Cardiac ventricle fibroblast (primary cell): Measurements from ENCODE around the gene C20orf144. TPM values are rescaled to one million over a fixed set of nuclear protein-coding genes. Genes with fewer than 3 reads are reported as not detected.

Source experiments
- total RNA-seq: library from RNA; depleted of rRNA; stranded (reverse); fragments of >200 nt; gene quantifications from 2 replicates; pipeline ENCODE4 v1.2.3, GENCODE V29; 2015

C20orf144 gene
- total RNA-seq = not detected in 2 replicates

DNA sequence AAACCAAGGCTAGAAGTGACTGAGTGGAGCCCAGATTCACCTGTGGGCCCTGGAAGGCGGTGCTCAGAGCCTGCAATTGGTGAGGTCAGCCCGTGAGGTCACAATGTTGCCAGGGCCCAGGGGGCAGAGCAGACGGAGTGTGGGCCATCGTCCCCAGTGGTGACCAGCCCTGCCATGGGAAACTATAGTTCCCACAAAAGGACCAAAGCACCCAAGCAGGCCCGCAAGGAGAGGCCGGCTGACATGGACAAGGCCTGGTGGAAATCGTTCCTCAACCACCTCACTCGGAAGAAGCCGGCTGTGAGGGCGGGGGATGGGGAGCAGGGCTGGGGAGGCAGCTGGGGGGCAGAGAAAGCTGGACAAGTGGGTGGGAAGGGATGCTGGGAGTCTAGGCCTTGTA is at the start of gene C20orf144:
Gene C20orf144, plus strand, starts transcription at position 156 of the 400 bp plus-strand sequence. Its CDS starts 19 bp downstream, at position 175.

DNA sequence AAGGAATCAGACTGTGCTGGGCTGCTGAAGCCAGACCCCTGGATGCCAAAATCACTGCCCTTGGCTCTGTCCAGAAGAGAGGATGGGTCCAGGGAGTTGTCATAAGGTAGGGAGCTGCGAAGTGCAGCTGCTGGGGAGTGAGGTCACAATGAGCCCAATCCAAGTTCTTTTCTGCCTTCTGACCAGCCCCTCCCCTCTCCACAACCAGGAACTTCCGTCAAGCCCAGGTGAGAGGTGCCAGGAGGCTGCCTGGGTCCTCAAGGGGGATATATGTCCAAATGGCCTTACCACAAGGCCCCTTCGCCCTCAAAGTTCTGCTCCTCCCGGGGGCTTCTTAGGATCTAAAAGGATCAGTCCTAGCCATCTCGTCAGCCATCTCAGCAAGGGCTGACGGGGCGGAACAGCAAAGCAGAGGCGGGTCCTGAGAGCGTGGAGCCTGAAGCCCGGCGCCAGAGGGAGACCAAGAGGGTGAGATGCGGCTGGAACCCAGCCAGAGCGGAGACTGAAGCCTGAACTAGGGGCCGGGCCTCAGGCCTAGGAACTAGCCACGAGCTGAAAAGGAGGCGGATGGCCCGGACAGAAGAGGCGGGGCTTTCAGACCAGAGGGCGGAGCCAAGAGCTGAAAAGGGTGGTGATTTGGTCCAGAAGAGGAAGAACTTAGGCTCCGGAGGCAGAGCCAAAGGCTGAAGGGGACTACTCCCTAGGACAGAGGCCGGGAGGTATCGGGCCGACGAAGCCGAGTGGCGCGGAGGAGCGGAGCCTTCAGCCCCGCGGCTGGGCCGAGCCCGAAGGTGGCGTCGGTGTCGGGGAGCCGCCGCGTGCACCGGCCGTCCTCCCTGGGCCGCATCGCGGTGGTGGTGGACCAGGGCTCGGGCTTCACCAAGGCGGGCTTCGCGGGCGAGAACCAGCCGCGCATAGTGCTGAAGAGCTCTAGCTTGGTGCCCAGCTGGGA is 4.4 kb downstream of the C20orf144 start, which contains the start of gene ACTL10:
Gene ACTL10, plus strand, starts transcription at position 651 of the 952 bp plus-strand sequence. CDS start 555 bp downstream, outside the sequence.

DNA sequence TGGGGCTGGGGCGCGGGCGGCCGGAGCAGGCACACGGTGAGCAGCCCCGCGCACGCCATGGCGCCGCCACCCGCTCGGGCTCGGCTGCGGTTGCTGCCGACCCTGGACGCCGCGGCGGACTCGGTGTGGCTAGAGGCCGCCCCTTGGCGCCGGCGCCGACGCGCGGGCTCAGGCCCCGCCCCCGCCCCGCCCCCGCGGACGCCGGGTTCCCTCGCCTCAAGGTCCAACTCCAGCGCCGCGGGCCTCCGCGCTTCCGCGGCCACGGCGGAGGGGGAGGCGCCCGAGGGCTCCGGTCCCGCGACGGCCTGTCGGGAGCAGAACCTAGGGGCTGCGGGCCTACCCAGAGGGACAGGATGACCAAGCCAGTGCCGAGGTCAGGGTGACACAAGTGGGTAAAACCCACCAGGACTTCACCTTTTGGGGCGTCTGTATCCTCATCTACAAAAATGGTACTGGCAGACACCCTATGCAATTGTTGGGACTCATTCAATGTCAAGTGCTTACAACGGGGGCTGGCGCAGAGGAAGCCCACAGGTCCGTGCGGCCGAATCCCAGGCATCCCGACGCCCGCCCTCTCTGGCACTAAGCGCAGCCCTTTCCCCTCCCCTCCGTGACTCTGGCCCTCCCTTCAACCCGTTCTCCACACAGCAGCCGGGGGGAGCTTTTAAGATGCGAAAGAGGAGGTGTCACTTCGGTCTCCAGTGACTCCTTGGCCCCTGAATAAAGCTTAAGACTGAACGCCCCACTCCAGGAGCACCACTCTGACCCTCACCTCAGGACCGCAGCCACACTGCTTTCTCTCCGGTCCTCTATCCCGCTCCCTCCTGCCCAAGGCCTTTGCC is 12.4 kb downstream of the C20orf144 start, which contains the start of gene NECAB3:
Gene NECAB3, minus strand, starts transcription at position 135 of the 842 bp plus-strand sequence. Its CDS starts 76 bp downstream, at position 59.

DNA sequence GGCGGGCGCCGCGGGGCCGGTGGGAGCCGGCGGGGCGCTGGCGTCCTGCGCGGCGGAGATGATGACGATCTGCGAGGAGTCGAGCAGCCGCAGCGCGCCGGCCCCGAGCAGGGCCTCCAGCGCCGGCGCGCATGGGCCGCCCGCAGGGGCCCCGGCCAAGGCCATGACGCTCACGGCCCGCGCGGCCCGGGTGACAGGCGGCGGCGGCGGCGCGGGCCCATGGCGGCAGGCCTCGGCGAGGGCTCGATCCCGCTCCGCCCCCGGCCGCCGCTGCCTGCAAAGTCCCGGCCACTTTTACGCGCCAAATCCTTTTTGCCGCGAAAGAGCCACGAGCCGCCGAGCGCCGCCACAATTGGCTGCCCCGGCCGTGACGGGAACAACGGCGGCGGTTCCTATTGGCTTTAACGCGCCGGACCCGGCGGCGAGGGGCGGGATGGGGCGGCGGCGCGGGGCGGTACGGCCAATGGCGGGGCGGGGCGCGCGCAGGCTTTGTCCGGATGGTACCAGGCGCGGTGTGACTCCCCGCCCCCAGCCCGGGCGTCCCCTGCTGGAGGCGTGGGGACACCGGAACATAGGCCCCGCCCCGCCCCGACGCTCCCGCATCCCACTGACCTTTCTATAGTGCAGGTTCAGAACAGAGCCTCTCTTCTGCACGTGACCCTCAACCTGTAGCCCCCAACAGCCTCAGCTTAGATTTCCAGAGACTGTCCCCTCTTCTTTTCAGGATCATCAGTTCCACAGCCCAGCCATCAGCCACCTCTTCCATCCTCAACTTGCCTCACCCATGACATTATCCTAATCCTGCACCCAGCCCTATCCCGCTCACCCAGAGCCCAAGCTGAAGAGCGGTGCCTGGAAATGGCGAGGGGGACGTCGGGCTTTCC is 24.2 kb downstream of the C20orf144 start, which contains the start of gene E2F1:
Gene E2F1, minus strand, starts transcription at position 286 of the 884 bp plus-strand sequence. Its CDS starts 121 bp downstream, at position 165.

Other genes starting within 250 kb of the C20orf144 start
- gene SNTA1, start 218.6 kb upstream of the C20orf144 start, total RNA-seq = 13.8 and 15.4 TPM in 2 replicates
- 7.4 and 8.9 TPM in 2 replicates for gene CBFA2T2, start 172.2 kb upstream of the C20orf144 start, total RNA-seq
- gene ACTL10, start 4.6 kb downstream of the C20orf144 start, total RNA-seq = 2.1 and 2.2 TPM in 2 replicates
- 27.5 and 29.7 TPM in 2 replicates for gene NECAB3, start 12.1 kb downstream of the C20orf144 start, total RNA-seq
- 1.3 and 2.6 TPM in 2 replicates for gene E2F1, start 24.1 kb downstream of the C20orf144 start, total RNA-seq
- gene PXMP4, start 58.0 kb downstream of the C20orf144 start, total RNA-seq = 4.5 and 8.8 TPM in 2 replicates
- gene ZNF341, start 69.7 kb downstream of the C20orf144 start, total RNA-seq = 1.4 TPM in 2 replicates
- 64.1 and 64.3 TPM in 2 replicates for gene CHMP4B, start 149.0 kb downstream of the C20orf144 start, total RNA-seq